Caki2 (cell line): Measurements from ENCODE around the gene FAF1. TPM values are rescaled to one million over a fixed set of nuclear protein-coding genes. Genes with fewer than 3 reads are reported as not detected.
A peak's percentile ranks its signal among the peaks of the same experiment; 100 is the strongest.
"Not testable (repeated sequence)": the region's sequence is repeated elsewhere in the genome, so short reads cannot be mapped to it uniquely, and the experiment has no call there.

Source experiments
- DNase-seq: peaks from one replicate; pipeline ENCODE4 v3.0.0-alpha.2; 2015; ENCODE audit warnings: low read depth
- in situ Hi-C: cut with HindIII; loops from 2 replicates; pipeline ENCODE4 v1.10.0; 2016; ENCODE audit warnings: low sequenced_read_pairs, low pct_unique_long_range_greater_than_20kb, mixed read lengths
- total RNA-seq: library from RNA; depleted of rRNA; stranded (reverse); fragments of >200 nt; shearing (Covaris generic); gene quantifications from 2 replicates; pipeline ENCODE4 v1.2.3, GENCODE V29; 2014; ENCODE audit warnings: low replicate concordance

The FAF1 gene
- total RNA-seq, 1 experiment from 2014 or later = 23.7 TPM

DNA sequence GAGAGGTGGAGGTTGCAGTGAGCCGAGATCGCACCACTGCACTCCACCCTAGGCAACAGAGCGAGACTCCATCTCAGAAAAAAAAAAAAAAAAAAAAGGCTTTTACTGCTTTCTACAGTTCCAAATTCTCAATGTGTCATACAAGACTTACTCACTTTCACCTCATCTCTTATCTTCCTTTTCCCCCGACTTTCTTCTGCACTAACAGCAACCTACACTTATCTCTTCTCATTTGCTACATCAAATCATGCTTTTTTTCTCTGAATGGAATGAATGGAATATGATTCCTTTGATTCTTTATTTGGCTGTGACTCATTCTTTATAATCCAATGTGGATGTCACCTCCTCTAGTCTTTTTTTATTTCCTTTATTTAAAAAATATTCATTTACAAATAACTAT, 368.5 kb downstream of the FAF1 start:
- no peak for DNase-seq
- in situ Hi-C loops = no loop called here

DNA sequence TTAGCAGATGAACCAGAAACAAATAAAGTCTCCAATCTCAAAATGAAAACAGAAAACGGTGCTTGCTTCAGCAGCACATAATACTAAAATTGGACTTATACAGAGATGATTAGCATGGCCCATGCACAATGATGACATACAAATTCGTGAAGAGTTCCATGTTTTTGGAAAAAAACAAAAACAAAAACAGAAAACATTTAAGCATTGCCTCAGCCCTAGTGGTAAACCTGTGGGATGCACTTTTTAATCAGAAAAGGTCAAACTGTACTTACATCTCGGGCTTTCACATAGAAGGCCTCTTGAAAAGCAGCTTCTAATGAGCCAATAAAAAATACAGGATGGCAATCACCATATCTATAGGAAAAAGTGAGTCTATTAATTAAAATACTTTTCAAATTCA, 377.7 kb downstream of the FAF1 start:
- in situ Hi-C loops = no loop called here
- DNase-seq = no peak

- in situ Hi-C loops = no loop called here
These were observed 390.0 kb downstream of the FAF1 start for GRCh38 chr1:50570066-50570468.

DNA sequence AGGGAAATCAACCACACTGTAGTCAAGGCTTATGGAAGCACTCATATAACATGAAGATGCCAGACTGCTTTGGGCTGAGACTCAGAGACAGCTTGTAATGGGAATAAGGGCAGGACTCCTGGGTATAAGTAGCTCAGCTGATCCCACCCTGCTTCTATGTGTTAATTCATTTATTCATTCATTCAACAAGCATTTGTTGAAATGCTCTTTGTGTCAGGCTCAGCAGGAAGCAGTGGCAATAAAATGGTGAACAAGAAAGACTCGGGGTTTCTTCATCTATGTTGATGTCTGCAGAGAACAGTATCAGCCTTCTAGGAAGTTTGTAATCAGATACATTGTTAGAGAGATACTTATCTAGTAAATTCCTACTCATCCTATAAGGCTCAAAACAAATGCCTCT, 391.3 kb downstream of the FAF1 start:
- no peak for DNase-seq
- in situ Hi-C loops = no loop called here

More at GRCh38 chr1:50570066-50570468, 390.0 kb downstream of the FAF1 start:
- no peak for DNase-seq

DNA sequence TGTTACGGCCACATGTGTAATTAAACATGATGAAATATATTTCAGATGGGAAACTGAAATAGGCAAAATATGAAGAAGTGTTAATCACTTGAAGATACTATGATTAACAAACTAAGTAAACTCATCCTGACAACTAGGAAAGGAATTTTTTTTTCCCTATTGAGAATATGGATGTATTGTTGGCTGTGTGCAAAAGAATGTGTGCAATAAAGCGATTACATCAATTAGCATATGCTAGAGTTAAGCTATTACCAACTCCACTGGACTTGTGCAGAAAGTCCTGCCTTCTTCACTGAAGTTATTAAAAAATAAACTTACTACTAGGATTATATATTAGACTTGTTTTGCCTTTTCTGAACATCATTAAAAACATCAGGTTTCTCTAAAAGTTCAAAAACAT, 393.7 kb downstream of the FAF1 start:
- in situ Hi-C loops = no loop called here
- no peak for DNase-seq

DNA sequence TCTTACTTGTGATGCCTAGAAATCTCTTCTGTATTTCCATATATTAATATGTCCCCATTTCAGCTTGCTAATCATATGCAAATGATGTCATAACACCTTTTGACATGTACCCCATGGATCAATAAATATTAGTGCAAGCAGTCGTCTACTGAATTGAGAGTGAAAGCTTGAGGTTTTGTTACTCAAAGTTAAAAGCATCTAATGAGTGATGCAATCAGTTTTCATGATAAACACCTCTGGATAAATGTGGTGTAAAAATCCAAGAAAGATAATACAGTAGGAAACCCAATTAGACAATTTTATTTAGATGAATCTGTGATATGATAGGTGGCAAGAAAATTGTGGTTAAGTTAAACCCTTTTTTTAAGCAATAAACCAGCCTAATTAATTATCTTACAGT, 395.6 kb downstream of the FAF1 start:
- in situ Hi-C loops = no loop called here
- DNase-seq = no peak

- in situ Hi-C loops = no loop called here
These were observed 398.0 kb downstream of the FAF1 start for GRCh38 chr1:50562106-50562505.

DNA sequence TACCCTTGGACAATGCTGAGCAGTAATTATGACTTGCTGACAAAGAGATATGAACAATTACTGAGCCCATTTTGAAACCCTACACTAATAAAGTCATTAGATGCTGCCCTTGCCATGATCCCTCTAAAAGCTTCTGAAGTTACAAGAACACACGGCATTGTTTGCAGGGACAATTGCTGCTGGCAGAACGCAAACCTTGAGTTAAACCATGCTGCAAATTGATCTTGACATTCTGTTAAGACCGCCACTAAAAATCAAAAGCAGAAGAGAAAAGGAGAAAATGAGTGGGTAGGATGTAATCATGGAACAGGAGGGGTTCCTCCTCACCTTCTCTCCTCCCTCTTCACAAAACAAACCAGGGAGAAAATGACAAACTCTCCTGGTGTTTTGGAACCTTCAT, 400.6 kb downstream of the FAF1 start:
- in situ Hi-C loops = no loop called here
- no peak for DNase-seq

More at GRCh38 chr1:50562106-50562505, 398.0 kb downstream of the FAF1 start:
- no peak for DNase-seq

DNA sequence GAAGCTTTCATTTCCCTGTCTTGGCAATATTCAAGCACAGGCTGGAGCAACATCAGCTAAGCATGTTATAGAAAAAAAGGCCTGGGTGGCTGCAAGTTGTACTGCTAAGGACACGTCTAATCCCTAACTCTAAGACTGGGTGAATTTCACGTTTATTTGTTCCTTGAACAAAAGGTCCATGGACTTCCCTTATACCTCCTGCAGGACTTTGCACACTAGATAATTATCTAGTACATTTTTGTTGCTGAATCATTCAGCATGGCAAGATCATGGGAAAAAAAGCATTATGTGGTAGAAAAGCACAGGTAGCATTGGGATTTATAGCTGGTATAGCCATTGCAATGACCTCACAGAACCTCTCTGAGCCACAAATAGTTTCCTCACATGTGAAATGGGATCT, 406.1 kb downstream of the FAF1 start:
- in situ Hi-C loops = no loop called here
- peak; percentile 1 for DNase-seq

DNA sequence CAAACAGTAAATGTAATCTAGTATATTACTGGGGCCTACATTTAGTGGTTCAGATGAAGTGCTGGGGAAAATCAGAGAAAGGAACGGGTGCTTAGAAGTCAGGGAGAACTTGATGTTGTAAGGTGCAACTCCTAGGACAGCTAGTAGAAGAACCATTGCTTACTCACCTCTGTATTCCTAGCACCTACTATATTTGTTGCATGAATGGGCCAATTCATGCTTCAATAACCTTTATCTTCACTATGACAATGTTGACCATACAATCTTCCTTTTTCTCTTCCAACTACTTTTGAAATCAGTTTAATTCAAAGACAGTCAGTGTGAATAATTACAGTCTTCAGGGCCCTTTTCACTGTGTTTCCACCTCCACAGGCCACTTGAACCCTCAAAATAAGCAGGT, 411.8 kb downstream of the FAF1 start:
- DNase-seq = no peak
- in situ Hi-C loops = no loop called here

DNA sequence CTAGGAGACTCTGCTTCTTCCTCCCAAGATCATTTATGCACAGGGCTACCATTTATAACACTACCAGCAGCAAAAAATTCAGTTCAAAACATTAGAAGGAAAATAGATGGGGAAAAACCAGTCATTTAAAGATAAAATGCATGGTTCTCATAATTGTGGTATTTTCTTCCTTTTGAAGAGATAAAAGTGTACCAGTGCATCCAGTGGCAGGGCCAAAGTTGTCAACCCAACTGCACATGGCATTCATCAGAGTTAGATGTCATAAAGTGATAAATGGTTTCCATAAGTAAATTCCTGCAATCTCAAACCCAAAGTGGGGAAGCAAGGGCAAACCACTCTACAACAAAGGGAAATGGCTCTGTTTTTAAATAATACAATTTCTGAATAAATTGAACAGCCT, 417.7 kb downstream of the FAF1 start:
- in situ Hi-C loops = no loop called here
- no peak for DNase-seq

- in situ Hi-C loops = no loop called here
- DNase-seq = no peak
These were observed 421.6 kb downstream of the FAF1 start for GRCh38 chr1:50538476-50538875.

DNA sequence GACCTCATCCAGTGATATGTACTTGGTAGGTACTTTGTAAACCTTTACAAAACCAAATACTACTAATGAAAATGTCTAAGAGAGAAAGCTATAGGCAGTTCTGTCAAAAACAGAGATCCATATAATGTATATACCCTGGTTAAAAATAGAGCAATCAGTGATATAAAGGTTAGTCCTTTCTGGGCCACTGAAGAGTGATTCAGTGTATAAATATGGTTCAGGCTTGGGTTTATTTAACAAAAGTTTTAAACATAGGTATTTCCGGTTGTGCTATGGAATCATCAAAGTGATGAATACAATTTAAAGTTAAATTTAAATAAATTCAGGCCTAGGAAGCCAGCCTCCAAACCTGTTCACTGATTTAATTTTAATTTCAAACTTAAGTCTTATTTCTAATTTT, 428.5 kb downstream of the FAF1 start:
- no peak for DNase-seq
- in situ Hi-C loops = no loop called here

- in situ Hi-C loops = no loop called here
- DNase-seq = no peak
These were observed 429.0 kb downstream of the FAF1 start for GRCh38 chr1:50531027-50531426.

DNA sequence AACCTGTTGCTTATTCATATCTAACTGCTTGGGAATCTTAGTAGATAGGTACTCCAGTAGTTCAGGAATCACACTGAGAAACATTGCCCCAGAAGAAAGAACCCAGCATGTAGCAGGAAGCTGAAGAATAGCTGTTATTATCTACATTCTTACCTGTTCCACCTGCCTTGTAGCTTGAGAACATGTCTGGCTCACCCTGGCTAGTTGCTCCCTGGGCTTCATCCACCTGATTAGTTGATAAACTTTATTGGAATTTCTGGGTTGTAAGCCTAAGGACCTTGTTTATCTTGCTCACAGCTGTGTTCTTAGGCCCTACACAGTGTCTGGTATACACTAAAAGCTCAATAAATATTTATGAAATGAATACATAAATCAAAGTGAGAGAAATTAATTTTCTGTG, 430.6 kb downstream of the FAF1 start:
- DNase-seq = no peak
- in situ Hi-C loops = no loop called here

GRCh38 chr1:50527987-50528320, 432.1 kb downstream of the FAF1 start:
- in situ Hi-C loops, DNase-seq: not testable (repeated sequence)

DNA sequence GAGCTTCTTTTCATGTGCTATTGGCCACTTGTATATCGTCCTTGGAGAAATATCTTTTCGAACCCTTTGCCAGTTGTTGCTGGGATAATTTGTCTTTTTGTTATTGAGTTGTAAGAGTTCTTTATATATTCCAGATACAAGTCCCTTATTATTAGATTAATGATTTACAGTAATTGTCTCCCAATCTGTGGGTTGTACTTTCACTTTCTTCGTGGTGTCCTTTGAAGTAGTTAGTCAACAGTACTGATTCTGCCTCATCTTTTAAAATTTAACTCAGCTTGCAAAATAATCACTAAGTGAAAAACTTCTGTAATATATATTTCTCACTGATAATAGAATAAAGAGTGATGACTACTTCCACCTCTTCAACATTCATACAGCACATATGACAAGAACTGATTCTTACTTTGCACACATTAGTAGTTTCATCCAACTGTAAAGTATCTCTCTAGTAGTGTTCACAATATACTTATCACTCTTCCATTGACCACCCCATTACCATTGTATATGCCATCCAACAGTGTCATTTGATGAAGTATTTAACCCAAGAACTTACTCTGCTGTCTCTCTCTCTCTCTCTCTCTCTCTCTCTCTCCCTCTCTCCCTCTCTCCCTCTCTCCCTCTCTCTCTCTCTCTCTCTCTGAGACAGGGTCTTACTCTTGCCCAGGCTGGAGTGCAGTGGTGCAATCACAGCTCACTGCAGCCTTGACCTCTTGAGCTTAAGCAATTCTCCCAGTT, 432.6 kb downstream of the FAF1 start:
- peak; percentile 23 for DNase-seq
- in situ Hi-C loops = no loop called here

DNA sequence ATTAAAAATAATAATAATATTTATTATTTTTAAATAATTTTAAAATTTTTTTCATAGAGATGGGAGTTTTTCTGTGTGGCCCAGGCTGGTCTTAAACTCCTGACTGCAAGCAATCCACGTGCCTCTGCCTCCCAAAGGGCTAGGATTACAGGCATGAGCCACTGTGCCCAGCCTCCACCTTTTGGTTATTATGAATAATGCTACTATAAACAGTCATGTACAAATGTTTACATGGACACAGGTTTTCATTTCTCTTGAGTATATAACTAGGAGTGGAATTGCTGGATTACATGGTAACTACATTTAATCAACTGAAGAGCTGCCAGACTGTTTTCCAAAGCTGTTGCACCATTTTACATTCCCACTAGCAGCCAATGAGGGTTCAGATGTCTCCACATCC, 433.6 kb downstream of the FAF1 start:
- no peak for DNase-seq
- in situ Hi-C loops = no loop called here

DNA sequence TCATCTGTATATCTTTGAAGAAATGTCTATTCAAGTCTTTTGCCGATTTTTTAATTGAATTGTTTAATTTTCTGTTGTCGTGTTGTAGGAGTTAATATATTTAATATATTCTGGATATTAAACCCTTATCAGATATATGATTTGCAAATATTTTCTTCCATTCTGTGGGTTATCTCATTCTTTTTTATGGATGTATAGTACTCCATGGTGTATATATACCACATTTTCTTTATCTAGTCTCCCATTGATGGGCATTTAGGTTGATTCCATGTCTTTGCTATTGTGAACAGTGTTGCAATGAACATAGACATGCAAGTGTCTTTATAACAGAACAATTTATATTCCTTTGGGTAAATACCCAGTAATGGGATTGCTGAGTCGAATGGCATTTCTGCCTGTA, 436.5 kb downstream of the FAF1 start:
- in situ Hi-C loops = no loop called here

DNA sequence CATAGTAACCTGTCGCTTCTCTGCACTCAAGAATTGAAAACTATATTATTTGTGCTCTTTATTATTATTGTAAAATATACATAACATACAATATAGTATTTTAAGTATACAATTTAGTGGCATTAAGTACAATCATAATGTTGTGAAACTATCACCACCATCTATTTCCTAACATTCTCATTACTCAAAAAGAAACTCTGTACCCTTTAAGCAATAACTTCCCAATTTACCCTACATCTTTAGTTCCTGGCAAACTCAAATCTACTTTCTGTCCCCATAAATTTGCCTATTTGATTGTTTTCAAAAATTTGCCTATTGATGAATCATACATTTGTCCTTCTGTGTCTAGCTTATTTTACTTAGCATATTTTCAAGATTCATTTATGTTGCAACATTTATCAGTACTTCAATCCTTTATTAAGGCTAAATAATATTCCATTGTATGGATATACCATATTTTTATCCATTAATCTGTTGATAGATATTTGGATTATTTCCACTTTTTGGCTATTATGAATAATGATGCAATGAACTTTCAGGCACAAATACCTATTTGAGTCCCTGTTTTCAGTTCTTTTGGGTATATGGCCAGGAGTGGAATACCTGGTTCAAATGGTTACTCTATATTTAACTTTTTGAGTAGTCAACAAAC, 437.2 kb downstream of the FAF1 start:
- in situ Hi-C loops = no loop called here
- no peak for DNase-seq

More for the DNA sequence above, 436.5 kb downstream of the FAF1 start:
- DNase-seq = no peak
